ENCODE measurements around the gene TBC1D2. TPM values are rescaled to one million over a fixed set of nuclear protein-coding genes. Genes with fewer than 3 reads are reported as not detected.

The TBC1D2 gene
- total RNA-seq, 2 experiments from 2014 or later = 3.1 to 5.5 TPM

- peaks cover 10% of the 10 kb centered on the region for H3K4me1 ChIP-seq (ENCODE audit: insufficient read depth, low read length, poor library complexity, severe bottlenecking)
- H2AFZ ChIP-seq (ENCODE audit: low read length) = no peak overlapping the region
- no peak overlapping the region for H3K4me3 ChIP-seq (ENCODE audit: low read depth, low read length, poor library complexity, severe bottlenecking)
- CTCF ChIA-PET (ENCODE audit: unreplicated experiment) = no interaction called here
- no peaks in the 10 kb centered on the region for H3K9me3 ChIP-seq (ENCODE audit: low read length)
- H3K36me3 ChIP-seq (ENCODE audit: insufficient read depth, low read length) = no peaks in the 10 kb centered on the region
- BruUV-seq (replicated peaks) = no TSS peak
- DNase-seq (ENCODE audit: low spot score) = no peak
- intact Hi-C loops (cut with micrococcal nuclease; ENCODE audit: unreplicated experiment) = loop anchor here (5.0 kb wide), 2 partner anchors 142 to 202 kb away; partner anchors contain the start of genes NANS and TRIM14
- H4K20me1 ChIP-seq (ENCODE audit: insufficient read depth, low read length) = no peaks in the 10 kb centered on the region
- H3K9me2 ChIP-seq (ENCODE audit: insufficient read depth, low read length) = no peaks in the 10 kb centered on the region
- H3K27ac ChIP-seq (ENCODE audit: low read depth, low read length, poor library complexity, severe bottlenecking) = no peak overlapping the region
- no peak overlapping the region for H3K4me2 ChIP-seq (ENCODE audit: low read length)
- TF ChIP-seq CTCF (conservative IDR thresholded peaks at IDR 0.05; ENCODE audit: low read length) (peak; percentile 41), EZH2phosphoT487 (IDR thresholded peaks at IDR 0.05; ENCODE audit: borderline replicate concordance, low read depth, low read length) (no peak)
- POLR2A ChIA-PET = interaction anchor here (0.5 to 0.6 kb wide), 2 partner anchors 158 to 619 kb away, joined by 4 to 8 read pairs; no protein-coding TSS in a partner anchor
- H3K79me2 ChIP-seq (ENCODE audit: insufficient read depth, low read depth, low read length) = no peaks in the 10 kb centered on the region
These were observed 4.3 kb upstream of the TBC1D2 start for GRCh38 chr9:98259791-98260190.

- H4K20me1 ChIP-seq (ENCODE audit: insufficient read depth, low read length) = no peaks in the 10 kb centered on the region
- H3K4me3 ChIP-seq (ENCODE audit: low read depth, low read length, poor library complexity, severe bottlenecking) = peak overlapping the region; percentile 75
- intact Hi-C loops (cut with micrococcal nuclease; ENCODE audit: unreplicated experiment) = loop anchor here (1.0 to 5.0 kb wide), 2 partner anchors 199 to 334 kb away; partner anchors contain the start of genes NANS and TRMO
- no TSS peak for BruUV-seq (replicated peaks)
- peak; percentile 38 for DNase-seq (ENCODE audit: low spot score)
- no peak for TF ChIP-seq CTCF (conservative IDR thresholded peaks at IDR 0.05; ENCODE audit: low read length)
- no peak for TF ChIP-seq EZH2phosphoT487 (IDR thresholded peaks at IDR 0.05; ENCODE audit: borderline replicate concordance, low read depth, low read length)
- peak overlapping the region; percentile 90 for H2AFZ ChIP-seq (ENCODE audit: low read length)
- ChIA-PET POLR2A (interaction anchor here (0.6 to 2.5 kb wide), 22 partner anchors 24 to 363 kb away, joined by 3 to 10 read pairs (median 5); partner anchors contain the start of genes NANS and TRMO), CTCF (ENCODE audit: unreplicated experiment) (no interaction called here)
- H3K4me1 ChIP-seq (ENCODE audit: insufficient read depth, low read length, poor library complexity, severe bottlenecking) = peaks cover 17% of the 10 kb centered on the region
- H3K27ac ChIP-seq (ENCODE audit: low read depth, low read length, poor library complexity, severe bottlenecking) = peak overlapping the region; percentile 85
- no peaks in the 10 kb centered on the region for H3K9me3 ChIP-seq (ENCODE audit: low read length)
- no peaks in the 10 kb centered on the region for H3K36me3 ChIP-seq (ENCODE audit: insufficient read depth, low read length)
- no peaks in the 10 kb centered on the region for H3K79me2 ChIP-seq (ENCODE audit: insufficient read depth, low read depth, low read length)
- H3K9me2 ChIP-seq (ENCODE audit: insufficient read depth, low read length) = no peaks in the 10 kb centered on the region
- H3K4me2 ChIP-seq (ENCODE audit: low read length) = peak overlapping the region; percentile 95
These were observed 1.3 kb upstream of the TBC1D2 start for GRCh38 chr9:98256756-98257155.

GRCh38 chr9:98255061-98255577, 330 bp downstream of the TBC1D2 start:
- Histone ChIP-seq H3K79me2 (ENCODE audit: insufficient read depth, low read depth, low read length) (no peaks in the 10 kb centered on the region), H3K36me3 (ENCODE audit: insufficient read depth, low read length) (no peaks in the 10 kb centered on the region), H3K27ac (ENCODE audit: low read depth, low read length, poor library complexity, severe bottlenecking) (no peak overlapping the region), H3K9me3 (ENCODE audit: low read length) (no peaks in the 10 kb centered on the region), H3K4me3 (ENCODE audit: low read depth, low read length, poor library complexity, severe bottlenecking) (peak overlapping the region; percentile 75), H2AFZ (ENCODE audit: low read length) (peak overlapping the region; percentile 78), H3K4me2 (ENCODE audit: low read length) (peak overlapping the region; percentile 95), H3K9me2 (ENCODE audit: insufficient read depth, low read length) (no peaks in the 10 kb centered on the region), H4K20me1 (ENCODE audit: insufficient read depth, low read length) (no peaks in the 10 kb centered on the region), H3K4me1 (ENCODE audit: insufficient read depth, low read length, poor library complexity, severe bottlenecking) (peaks cover 17% of the 10 kb centered on the region)
- no peak for DNase-seq (ENCODE audit: low spot score)
- intact Hi-C loops (cut with micrococcal nuclease; ENCODE audit: unreplicated experiment) = loop anchor here (1.0 to 5.0 kb wide), 3 partner anchors 180 to 622 kb away; partner anchors contain the start of genes NANS, NCBP1 and TSTD2
- ChIA-PET POLR2A (interaction anchor here (0.6 to 2.5 kb wide), 11 partner anchors 10 to 203 kb away, joined by 3 to 10 read pairs (median 3); partner anchors contain the start of gene NANS), CTCF (ENCODE audit: unreplicated experiment) (interaction anchor here (0.6 to 1.1 kb wide), 4 partner anchors 22 to 509 kb away, joined by 3 to 5 read pairs (median 3); partner anchors contain the start of gene NANS)
- TSS peak; percentile 76 for BruUV-seq (replicated peaks)
- TF ChIP-seq EZH2phosphoT487 (IDR thresholded peaks at IDR 0.05; ENCODE audit: borderline replicate concordance, low read depth, low read length) = no peak
- no peak for TF ChIP-seq CTCF (conservative IDR thresholded peaks at IDR 0.05; ENCODE audit: low read length)
